Tibial nerve (tissue), 4 donors: ENCODE measurements around the gene YPEL2. TPM values are rescaled to one million over a fixed set of nuclear protein-coding genes. Genes with fewer than 3 reads are reported as not detected.
A peak's percentile ranks its signal among the peaks of the same experiment; 100 is the strongest.
"Not testable (repeated sequence)": the region's sequence is repeated elsewhere in the genome, so short reads cannot be mapped to it uniquely, and the experiment has no call there.

ENCODE experiments used
- DNase-seq, 2 donors: peaks; one replicate each; pipeline ENCODE4 v3.0.0-alpha.2; 2019; ENCODE audit warnings: low spot score in 2 of 2
- H3K27ac ChIP-seq, 4 donors: fragments of 200-600 bp; sonication (generic) in 3 of 4; one replicate each; pipeline ENCODE4 v1.5.1; 2017 to 2019; ENCODE audit warnings: mild to moderate bottlenecking in 1 of 4
- H3K27me3 ChIP-seq, 2 donors: fragments of 200-600 bp; sonication (generic) in 1 of 2; one replicate each; pipeline versions ENCODE4 v1.5.1 to v1.6.0; 2017 to 2019
- H3K36me3 ChIP-seq, 3 donors: fragments of 200-600 bp; sonication (generic); one replicate each; pipeline ENCODE4 v1.5.1; 2018 to 2019
- H3K4me1 ChIP-seq, 4 donors: fragments of 200-600 bp; sonication (generic) in 3 of 4; one replicate each; pipeline ENCODE4 v1.5.1; 2017 to 2019
- H3K4me3 ChIP-seq, 4 donors: fragments of 200-600 bp; sonication (generic) in 3 of 4; one replicate each; pipeline ENCODE4 v1.5.1; 2017 to 2019; ENCODE audit warnings: mild to moderate bottlenecking in 1 of 4, moderate library complexity in 1 of 4
- H3K9me3 ChIP-seq, 4 donors: fragments of 200-600 bp; sonication (generic) in 3 of 4; one replicate each; pipeline ENCODE4 v1.5.1; 2017 to 2019
- CTCF ChIP-seq, 5 experiments: fragments of 200-600 bp in 3 of 5; fragments of 450-650 bp in 2 of 5; sonication (generic) in 3 of 5; IDR thresholded peaks; one replicate each; pipeline ENCODE4 v1.5.1; 2016 to 2019; ENCODE audit warnings: antibody characterized with exemption in 5 of 5, mild to moderate bottlenecking in 3 of 5, moderate library complexity in 2 of 5
- EP300 ChIP-seq, 2 donors: sonication (generic); formaldehyde crosslinking; IDR thresholded peaks; one replicate each; pipeline ENCODE4 v1.6.1; 2017; ENCODE audit warnings: antibody characterized with exemption in 2 of 2, mild to moderate bottlenecking in 1 of 2
- POLR2A ChIP-seq, 2 donors: fragments of 450-650 bp; IDR thresholded peaks; one replicate each; pipeline ENCODE4 v1.6.1; 2017; ENCODE audit warnings: antibody characterized with exemption in 2 of 2, mild to moderate bottlenecking in 2 of 2, moderate library complexity in 2 of 2
- WGBS, 2 donors: methylation state at CpG; one replicate each; pipeline ENCODE4 v1.1.5; 2018; 5-methylcytosine and 5-hydroxymethylcytosine counted together
- total RNA-seq, 4 donors: library from RNA; depleted of rRNA; stranded (reverse); fragments of >200 nt; gene quantifications; one replicate each; pipeline ENCODE4 v1.1.0, GENCODE V29; 2016

Gene YPEL2
- total RNA-seq, 4 donors from 2014 or later = 33.6 to 59.9 (median 48.7) TPM

- Histone ChIP-seq H3K36me3 (no peaks in the 10 kb centered on the region), H3K4me1 (no peaks in the 10 kb centered on the region), H3K27ac (no peak overlapping the region), H3K27me3 (no peaks in the 10 kb centered on the region), H3K9me3 (no peaks in the 10 kb centered on the region), H3K4me3 (no peak overlapping the region)
- no peak for DNase-seq
- TF ChIP-seq CTCF (IDR thresholded peaks at IDR 0.05) = no peak
- TF ChIP-seq POLR2A (IDR thresholded peaks at IDR 0.05) = no peak
- no peak for TF ChIP-seq EP300 (IDR thresholded peaks at IDR 0.05)
- WGBS, 2 donors = 82 to 92% methylated on average over 2 of the region's 2 CpGs
These were observed 26.6 kb upstream of the YPEL2 start for GRCh38 chr17:59304811-59305210.

GRCh38 chr17:59310263-59310920 lies 21.1 kb upstream of the YPEL2 start:
- H3K27ac ChIP-seq = no peak overlapping the region
- TF ChIP-seq EP300 (IDR thresholded peaks at IDR 0.05) (no peak), CTCF (IDR thresholded peaks at IDR 0.05) (no peak), POLR2A (IDR thresholded peaks at IDR 0.05) (no peak)
- 75 to 76% methylated on average over 6 of the region's 6 CpGs for WGBS, 2 donors

DNA sequence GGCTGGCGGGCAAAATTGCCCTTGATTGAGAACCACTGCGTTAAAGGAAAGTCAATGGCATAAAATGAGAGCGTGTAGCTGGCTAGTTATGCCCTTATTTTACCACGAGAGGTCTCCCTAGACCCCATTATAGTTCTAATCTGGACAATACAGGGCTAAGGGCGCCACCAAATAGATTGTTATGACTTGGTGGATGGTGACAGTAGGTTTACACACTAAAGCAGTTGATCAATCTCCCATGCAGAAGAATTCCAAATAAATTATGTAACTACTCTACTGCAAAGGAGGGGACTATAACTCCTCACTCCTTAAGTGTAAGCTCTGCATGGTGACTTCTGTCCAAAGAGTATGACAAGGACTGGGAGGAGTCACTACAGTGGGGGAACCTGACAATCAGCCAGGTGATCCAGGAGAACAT lies 20.4 kb upstream of the YPEL2 start:
- Histone ChIP-seq H3K9me3 (no peaks in the 10 kb centered on the region), H3K4me3 (no peak overlapping the region), H3K27me3 (no peaks in the 10 kb centered on the region), H3K27ac (no peak overlapping the region), H3K4me1 (peaks cover 0 to 9% (median 0%) of the 10 kb centered on the region in 4 donors), H3K36me3 (no peaks in the 10 kb centered on the region)
- TF ChIP-seq POLR2A (IDR thresholded peaks at IDR 0.05) = no peak
- no peak for TF ChIP-seq EP300 (IDR thresholded peaks at IDR 0.05)
- peak; percentile 76 to 90 (median 78) for TF ChIP-seq CTCF (IDR thresholded peaks at IDR 0.05)
- DNase-seq = peak in 1 of 2 donors; percentile 61
- 1 to 3% methylated on average over 5 of the region's 5 CpGs for WGBS, 2 donors

More at GRCh38 chr17:59310263-59310920, 21.1 kb upstream of the YPEL2 start:
- Histone ChIP-seq H3K36me3 (no peaks in the 10 kb centered on the region), H3K27me3 (no peaks in the 10 kb centered on the region), H3K4me3 (no peak overlapping the region), H3K4me1 (peaks cover 0 to 9% (median 0%) of the 10 kb centered on the region in 4 donors), H3K9me3 (no peaks in the 10 kb centered on the region)
- no peak for DNase-seq

GRCh38 chr17:59311521-59311920 lies 19.9 kb upstream of the YPEL2 start:
- not testable (repeated sequence) for H3K36me3 ChIP-seq, H3K4me3 ChIP-seq, H3K27me3 ChIP-seq, H3K27ac ChIP-seq, H3K4me1 ChIP-seq, DNase-seq, H3K9me3 ChIP-seq
- 72 to 78% methylated on average over 7 of the region's 7 CpGs for WGBS, 2 donors

DNA sequence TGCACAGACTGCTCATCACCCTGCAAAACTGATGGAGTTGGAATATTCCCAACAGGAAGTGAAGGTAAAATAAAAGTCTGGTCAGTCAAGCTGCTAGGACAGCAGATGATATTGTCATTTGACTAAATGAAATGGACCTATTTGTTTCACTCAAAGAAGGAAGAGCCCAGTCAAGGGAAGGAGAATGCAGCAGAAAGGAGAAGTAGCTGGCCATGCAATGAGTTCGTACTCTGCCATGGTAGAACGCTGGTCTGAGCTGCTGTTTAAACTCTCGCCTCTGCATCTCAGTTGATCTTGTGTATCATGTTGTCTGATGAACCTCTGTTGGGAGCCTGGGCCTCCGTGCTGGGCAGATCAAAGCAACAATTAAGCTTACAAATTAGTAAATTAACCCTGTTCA lies 15.6 kb upstream of the YPEL2 start:
- WGBS, 2 donors = 65 to 69% methylated on average over 4 of the region's 4 CpGs
- H3K4me1 ChIP-seq = peaks cover 0 to 6% (median 0%) of the 10 kb centered on the region in 4 donors
- no peaks in the 10 kb centered on the region for H3K36me3 ChIP-seq
- no peak for TF ChIP-seq POLR2A (IDR thresholded peaks at IDR 0.05)
- TF ChIP-seq EP300 (IDR thresholded peaks at IDR 0.05) = no peak
- no peak for TF ChIP-seq CTCF (IDR thresholded peaks at IDR 0.05)
- no peaks in the 10 kb centered on the region for H3K9me3 ChIP-seq
- DNase-seq = no peak
- H3K4me3 ChIP-seq = no peak overlapping the region
- no peaks in the 10 kb centered on the region for H3K27me3 ChIP-seq
- H3K27ac ChIP-seq = no peak overlapping the region
